Measurements from ENCODE around the gene ZSCAN32. TPM values are rescaled to one million over a fixed set of nuclear protein-coding genes. Genes with fewer than 3 reads are reported as not detected.

Gene ZSCAN32
- total RNA-seq, 1 donor = 9.0 TPM

DNA sequence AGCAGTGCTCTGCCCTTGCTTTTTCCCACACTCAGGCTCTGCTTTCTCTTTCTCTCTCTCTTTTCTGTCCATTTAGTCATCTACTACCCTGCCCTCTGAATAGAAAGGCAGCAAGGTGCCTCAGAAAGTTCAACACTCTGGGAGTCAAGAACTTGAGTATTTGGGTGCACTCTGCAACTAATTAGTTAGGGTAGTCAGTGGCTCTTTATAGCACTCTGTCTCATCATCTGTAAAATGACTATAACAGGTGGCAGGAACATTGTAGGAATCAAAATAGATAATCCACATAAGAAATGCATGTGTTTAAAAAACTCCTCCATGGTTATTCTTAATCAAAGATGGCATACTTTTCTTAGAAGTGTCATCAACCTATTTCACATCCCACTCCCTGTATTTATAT lies 37.9 kb downstream of the ZSCAN32 start:
- no peak overlapping the region for H3K4me3 ChIP-seq (ENCODE audit: low read depth, low read length)
- TF ChIP-seq, protein P1, sequence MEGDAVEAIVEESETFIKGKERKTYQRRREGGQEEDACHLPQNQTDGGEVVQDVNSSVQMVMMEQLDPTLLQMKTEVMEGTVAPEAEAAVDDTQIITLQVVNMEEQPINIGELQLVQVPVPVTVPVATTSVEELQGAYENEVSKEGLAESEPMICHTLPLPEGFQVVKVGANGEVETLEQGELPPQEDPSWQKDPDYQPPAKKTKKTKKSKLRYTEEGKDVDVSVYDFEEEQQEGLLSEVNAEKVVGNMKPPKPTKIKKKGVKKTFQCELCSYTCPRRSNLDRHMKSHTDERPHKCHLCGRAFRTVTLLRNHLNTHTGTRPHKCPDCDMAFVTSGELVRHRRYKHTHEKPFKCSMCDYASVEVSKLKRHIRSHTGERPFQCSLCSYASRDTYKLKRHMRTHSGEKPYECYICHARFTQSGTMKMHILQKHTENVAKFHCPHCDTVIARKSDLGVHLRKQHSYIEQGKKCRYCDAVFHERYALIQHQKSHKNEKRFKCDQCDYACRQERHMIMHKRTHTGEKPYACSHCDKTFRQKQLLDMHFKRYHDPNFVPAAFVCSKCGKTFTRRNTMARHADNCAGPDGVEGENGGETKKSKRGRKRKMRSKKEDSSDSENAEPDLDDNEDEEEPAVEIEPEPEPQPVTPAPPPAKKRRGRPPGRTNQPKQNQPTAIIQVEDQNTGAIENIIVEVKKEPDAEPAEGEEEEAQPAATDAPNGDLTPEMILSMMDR (IDR thresholded peaks at IDR 0.05; ENCODE audit: insufficient read depth, low read length) = no peak
- DNase-seq (ENCODE audit: low read depth) = no peak

DNA sequence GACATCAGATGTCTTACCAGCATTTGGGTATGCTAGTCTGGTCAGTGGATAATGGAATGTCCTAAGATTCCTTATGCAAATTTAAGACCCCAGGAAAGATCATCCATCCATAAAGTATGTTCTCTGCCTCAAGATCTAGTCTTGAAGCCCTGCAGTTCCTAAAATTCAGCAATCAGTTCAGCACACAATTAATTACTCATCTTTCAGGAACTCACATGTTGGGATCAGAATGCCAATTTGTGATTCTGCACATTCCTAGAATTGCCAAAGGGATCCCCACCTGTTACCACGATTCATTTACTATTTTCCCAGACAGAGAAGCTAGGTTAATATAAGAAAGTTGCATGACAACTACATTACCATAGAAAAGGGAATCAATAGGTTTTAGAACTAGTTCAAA lies 41.9 kb downstream of the ZSCAN32 start:
- no peak overlapping the region for H3K4me3 ChIP-seq (ENCODE audit: low read depth, low read length)
- no peak for DNase-seq (ENCODE audit: low read depth)

DNA sequence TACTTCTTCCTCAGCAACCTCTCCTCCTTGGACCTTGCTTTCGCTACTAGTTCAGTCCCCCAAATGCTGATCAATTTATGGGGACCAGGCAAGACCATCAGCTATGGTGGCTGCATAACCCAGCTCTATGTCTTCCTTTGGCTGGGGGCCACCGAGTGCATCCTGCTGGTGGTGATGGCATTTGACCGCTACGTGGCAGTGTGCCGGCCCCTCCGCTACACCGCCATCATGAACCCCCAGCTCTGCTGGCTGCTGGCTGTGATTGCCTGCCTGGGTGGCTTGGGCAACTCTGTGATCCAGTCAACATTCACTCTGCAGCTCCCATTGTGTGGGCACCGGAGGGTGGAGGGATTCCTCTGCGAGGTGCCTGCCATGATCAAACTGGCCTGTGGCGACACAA lies 44.7 kb downstream of the ZSCAN32 start:
- DNase-seq (ENCODE audit: low read depth) = no peak
- TF ChIP-seq, protein P1 (IDR thresholded peaks at IDR 0.05; ENCODE audit: insufficient read depth, low read length) = no peak

More for the DNA sequence above, 41.9 kb downstream of the ZSCAN32 start:
- TF ChIP-seq, protein P1 (IDR thresholded peaks at IDR 0.05; ENCODE audit: insufficient read depth, low read length) = no peak

DNA sequence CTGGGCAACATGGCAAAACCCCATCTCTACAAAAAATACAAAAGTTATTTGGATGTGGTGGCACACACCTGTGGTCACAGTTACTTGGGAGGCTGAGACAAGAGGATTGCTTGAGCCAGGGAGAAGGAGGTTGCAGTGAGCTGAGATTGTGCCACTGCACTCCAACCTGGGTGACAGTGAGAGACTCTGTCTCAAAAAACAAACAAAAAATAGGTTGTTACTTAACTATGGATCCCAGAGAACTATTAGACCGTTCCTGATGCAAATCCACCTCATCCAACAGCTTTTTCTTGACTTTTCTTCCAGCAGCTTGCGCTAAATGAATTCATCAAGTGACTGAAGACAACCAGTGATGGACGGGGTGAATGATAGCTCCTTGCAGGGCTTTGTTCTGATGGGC lies 45.2 kb downstream of the ZSCAN32 start, which contains the start of gene OR2C1:
Gene OR2C1, plus strand, starts transcription at position 301 of the 400 bp plus-strand sequence. Its CDS starts 52 bp downstream, at position 353.
- DNase-seq (ENCODE audit: low read depth) = no peak
- H3K4me3 ChIP-seq (ENCODE audit: low read depth, low read length) = no peak within 1 kb of the TSS
- TF ChIP-seq, protein P1 (IDR thresholded peaks at IDR 0.05; ENCODE audit: insufficient read depth, low read length) = no peak

More for the DNA sequence above, 44.7 kb downstream of the ZSCAN32 start:
- H3K4me3 ChIP-seq (ENCODE audit: low read depth, low read length) = no peak overlapping the region

DNA sequence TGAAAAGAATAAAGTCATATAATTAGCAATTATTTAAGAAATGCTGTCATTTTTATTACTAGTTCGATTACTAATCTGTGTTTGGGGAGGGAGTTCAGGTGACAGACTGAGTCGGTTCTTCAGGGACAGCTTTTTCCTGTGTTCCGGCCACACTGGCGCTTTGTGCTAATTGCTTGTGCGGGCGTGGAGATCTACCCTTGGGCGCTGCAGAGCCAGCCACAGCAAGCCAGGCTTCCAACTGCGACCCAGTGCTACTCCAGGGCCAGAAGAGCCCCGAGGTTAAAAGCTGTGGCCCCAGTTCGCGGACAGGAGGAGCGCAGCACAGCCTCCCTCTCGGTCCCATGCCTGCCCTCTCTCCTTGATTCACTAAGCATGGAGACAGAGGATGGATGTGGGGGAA lies 51.6 kb downstream of the ZSCAN32 start:
- TF ChIP-seq, protein P1 (IDR thresholded peaks at IDR 0.05; ENCODE audit: insufficient read depth, low read length) = no peak
- H3K4me3 ChIP-seq (ENCODE audit: low read depth, low read length) = no peak overlapping the region
- DNase-seq (ENCODE audit: low read depth) = no peak

DNA sequence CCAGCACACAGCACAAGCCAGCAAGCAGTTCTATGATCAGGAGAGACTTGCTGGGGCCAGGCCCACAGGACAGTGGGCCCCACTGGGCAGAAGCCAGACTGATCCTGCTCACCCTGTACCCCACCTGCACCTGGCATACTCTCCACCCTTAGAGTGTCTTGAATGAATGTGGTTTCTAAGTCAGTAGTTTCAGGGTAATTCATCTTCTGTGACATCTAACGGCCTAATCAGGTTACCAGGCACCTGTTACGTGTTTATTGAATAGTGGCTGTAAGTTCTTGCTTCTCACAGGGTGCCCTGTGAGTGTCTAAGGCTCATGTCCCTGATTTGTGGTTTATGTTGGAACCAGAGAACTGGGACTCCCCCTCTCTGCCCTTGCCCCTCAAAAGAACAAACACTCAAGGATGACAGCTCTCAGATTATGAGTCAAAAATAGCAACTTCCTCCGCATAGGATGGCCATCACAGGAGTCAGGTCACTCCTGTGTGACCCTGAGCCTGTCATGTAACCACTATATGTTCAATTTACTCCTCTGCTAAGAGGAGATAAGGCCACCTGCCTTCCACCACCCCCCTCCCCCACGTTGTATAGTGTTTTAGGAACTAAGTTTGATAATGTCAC lies 52.1 kb downstream of the ZSCAN32 start:
- no peak overlapping the region for H3K4me3 ChIP-seq (ENCODE audit: low read depth, low read length)
- no peak for DNase-seq (ENCODE audit: low read depth)
- TF ChIP-seq, protein P1 (IDR thresholded peaks at IDR 0.05; ENCODE audit: insufficient read depth, low read length) = no peak

DNA sequence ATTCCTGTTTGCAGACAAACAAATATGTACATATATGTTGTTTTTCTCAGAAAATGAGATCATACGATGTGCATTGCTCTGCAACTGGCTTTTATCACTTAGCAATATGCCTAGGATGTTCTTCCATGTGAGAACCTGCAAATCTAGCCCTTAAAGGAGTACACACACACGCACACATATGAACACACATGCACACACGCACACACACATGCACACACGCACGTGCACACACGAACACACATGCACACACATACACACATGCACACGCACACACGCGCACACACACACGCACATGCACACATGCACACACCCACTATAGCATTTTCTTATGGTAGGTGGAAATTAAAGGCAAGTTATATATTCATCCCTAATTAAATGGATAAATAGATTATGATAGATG lies 53.2 kb downstream of the ZSCAN32 start:
- TF ChIP-seq, protein P1 (IDR thresholded peaks at IDR 0.05; ENCODE audit: insufficient read depth, low read length) = no peak
- DNase-seq (ENCODE audit: low read depth) = no peak
- no peak overlapping the region for H3K4me3 ChIP-seq (ENCODE audit: low read depth, low read length)

All from fibroblast of the aortic adventitia (primary cell).